Measurements from ENCODE around the gene CCDC70.
"Not testable (repeated sequence)": the region's sequence is repeated elsewhere in the genome, so short reads cannot be mapped to it uniquely, and the experiment has no call there.

CCDC70 gene

DNA sequence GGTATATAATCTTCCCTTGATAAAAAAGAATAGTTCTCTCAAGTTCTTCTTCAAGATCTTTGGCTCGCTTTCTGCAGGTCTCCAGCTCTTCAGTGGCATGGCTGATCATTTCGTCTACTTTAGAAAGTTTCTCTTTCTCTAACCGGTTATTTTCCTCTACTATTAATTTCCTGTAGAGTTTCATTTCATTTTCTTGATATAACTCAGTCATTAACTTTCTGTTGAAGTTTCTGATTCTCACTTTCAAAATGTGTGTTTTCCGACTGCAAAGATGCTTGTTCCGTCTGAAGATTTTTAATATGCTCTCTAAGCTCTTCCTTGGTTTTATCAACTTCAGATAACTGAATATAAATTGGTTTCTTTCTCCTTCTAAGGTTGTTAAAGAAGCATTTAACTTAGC, 47.5 kb downstream of the CCDC70 start:
- not testable (repeated sequence) for DNase-seq (ENCODE audit: low read depth in 2 of 2)

DNA sequence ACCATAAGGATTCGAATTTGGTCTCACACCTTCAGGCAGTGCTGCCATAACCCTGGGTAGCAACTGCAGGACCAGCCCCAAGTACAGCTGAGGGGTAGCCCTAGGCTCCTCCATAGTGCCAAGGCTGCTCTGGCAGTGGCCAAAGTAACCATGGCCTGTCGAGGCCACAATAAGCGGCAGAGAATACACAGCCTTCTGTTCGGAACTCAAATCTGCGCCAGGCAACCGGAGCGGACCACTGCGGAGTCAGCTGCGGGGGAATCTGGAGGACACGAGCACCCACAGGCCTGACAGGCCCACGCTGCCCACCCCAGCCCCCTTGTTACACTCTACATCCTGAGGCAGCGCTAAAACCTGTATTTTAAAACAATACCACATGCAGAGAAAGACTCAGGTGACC, 48.7 kb downstream of the CCDC70 start:
- no peak for DNase-seq (ENCODE audit: low read depth in 2 of 2)

DNA sequence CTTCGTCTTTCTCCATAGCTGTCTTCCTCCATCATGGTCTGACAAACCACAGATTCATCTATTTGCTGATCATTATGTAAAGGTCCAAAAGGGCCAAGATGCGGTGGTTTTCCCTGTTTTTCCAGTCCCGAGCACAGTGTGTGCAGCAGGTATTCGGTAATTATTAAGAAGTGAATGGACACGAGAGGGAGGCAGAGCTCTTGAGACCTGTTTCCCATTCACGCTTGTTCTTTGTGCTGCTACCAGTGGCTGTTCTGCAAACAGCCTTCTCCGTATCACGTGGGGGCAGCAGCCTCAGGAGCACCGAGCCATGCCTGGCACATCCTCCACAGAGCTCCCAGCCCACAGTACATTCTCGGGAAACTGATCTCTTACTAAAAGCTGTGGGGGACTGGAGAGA, 50.3 kb downstream of the CCDC70 start:
- DNase-seq (ENCODE audit: low read depth in 2 of 2), result no peak

DNA sequence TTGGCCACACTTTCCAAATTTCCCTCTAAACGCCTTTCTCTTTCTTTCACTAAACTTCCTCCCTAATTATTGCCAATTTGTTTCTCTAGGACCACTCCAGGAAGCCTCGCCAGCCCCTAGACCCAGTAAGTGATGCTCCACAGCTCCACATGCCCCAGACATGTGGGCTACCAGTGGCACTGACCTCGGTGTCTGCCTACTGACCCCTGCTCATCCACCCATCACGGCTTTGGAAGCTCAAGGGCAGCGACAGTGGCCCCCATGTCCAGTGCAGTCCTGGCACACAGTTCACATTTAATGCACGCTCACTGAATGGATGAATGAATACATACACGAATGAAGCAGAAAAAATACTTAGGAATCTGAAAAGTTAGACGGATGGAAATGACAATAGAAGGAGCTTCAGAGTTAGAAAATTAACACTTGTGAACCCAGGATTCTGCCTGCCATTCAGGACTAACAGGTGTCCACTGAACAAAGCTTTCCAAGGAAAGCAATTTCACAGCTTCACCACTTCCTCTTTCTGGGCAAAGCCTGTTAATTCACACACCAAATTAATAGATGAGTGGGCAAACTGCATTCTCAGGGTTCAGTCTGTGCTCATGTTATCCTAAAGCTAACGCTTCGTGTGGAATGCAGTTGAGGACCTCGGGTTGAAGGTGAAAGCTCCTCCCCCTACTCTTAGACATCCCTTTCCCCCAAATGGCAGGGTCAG, 50.9 kb downstream of the CCDC70 start:
- DNase-seq (ENCODE audit: low read depth in 2 of 2), result no peak

DNA sequence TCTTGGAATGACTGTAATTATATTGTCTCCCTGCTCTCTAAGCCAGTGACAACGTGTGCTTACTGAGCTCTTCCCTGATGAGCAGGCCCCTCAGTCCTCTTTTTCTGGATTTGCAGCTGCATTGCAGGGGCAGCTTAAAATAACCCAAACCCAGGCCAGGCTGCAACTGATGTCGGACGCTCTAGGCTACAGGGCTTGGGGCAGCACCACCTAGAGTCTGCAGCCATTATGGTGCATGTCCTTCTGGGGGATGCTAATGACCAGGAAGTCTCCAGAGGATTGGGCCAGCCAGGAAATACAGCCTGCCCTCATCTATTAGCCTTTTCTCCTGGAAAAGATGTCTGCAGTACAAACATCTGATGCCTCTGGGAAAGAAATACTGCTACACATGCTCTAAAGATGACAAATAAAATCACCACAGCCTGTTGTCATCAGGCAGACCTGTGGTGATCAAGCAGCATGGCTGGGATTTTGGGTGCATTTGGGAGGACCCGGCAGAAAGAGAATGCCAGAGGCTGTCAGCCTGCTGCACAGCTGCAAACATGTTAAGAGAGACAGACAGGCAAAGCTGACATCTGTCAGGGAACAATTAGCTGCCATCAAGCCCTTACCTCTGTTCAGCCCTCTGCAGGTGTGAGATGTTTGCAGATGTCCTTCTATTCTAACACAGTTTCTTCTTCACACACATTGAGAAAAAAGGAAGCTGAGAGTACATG, 51.8 kb downstream of the CCDC70 start:
- DNase-seq (ENCODE audit: low read depth in 2 of 2), result no peak

DNA sequence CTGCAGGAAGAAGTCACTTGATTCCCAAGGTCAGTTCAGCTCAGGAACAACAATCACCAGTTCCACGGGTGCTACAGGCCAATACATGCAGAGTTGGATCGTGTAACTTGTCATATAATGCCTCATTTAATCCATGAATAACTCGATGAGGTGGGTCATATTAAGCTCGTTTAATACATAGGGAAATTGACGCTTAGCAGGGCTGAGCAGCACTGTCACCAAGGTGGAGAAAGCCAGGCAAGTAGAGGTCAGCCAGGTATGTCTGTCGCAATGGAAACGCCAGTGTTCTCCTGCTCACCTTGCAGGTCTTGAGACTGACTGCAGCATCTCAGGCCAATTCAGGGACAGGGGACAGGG, 52.3 kb downstream of the CCDC70 start:
- no peak for DNase-seq (ENCODE audit: low read depth in 2 of 2)
